Thymus (tissue), 2 donors: ENCODE results near the gene SLC35B4. TPM values are rescaled to one million over a fixed set of nuclear protein-coding genes. Genes with fewer than 3 reads are reported as not detected.

Source experiments
- polyA plus RNA-seq: library from polyadenylated mRNA; stranded (reverse); fragments of 200-250 nt; gene quantifications from one replicate; pipeline ENCODE4 v1.2.3, GENCODE V29; 2013
- total RNA-seq: library from RNA; stranded (reverse); fragments of 120-200 nt; gene quantifications from one replicate; pipeline ENCODE4 v1.2.4, GENCODE V29; 2013
- donor health status: healthy.

SLC35B4 gene
- total and polyA plus RNA-seq, 2 donors, result 5.0 to 6.1 TPM

Other genes starting within 250 kb of the SLC35B4 start
- 0.42 TPM for gene LRGUK, start 189.6 kb downstream of the SLC35B4 start, total RNA-seq
- gene LRGUK, start 189.6 kb downstream of the SLC35B4 start, polyA plus RNA-seq, result 0.16 TPM
- gene AKR1B1, start 142.2 kb upstream of the SLC35B4 start, total RNA-seq, result 32.4 TPM
- gene AKR1B1, start 142.2 kb upstream of the SLC35B4 start, polyA plus RNA-seq, result 53.5 TPM
- 6.6 TPM for gene AKR1B10, start 210.6 kb upstream of the SLC35B4 start, total RNA-seq
- 64.3 TPM for gene AKR1B10, start 210.6 kb upstream of the SLC35B4 start, polyA plus RNA-seq
- gene AKR1B15, start 232.2 kb upstream of the SLC35B4 start, total RNA-seq, result 0.24 TPM
- gene AKR1B15, start 232.2 kb upstream of the SLC35B4 start, polyA plus RNA-seq, result 2.0 TPM